Measurements from ENCODE around the gene ZSWIM5. TPM values are rescaled to one million over a fixed set of nuclear protein-coding genes. Genes with fewer than 3 reads are reported as not detected.
"Not testable (repeated sequence)": the region's sequence is repeated elsewhere in the genome, so short reads cannot be mapped to it uniquely, and the experiment has no call there.

ZSWIM5 gene
- total RNA-seq, 1 experiment from 2014 or later: 1.4 TPM

DNA sequence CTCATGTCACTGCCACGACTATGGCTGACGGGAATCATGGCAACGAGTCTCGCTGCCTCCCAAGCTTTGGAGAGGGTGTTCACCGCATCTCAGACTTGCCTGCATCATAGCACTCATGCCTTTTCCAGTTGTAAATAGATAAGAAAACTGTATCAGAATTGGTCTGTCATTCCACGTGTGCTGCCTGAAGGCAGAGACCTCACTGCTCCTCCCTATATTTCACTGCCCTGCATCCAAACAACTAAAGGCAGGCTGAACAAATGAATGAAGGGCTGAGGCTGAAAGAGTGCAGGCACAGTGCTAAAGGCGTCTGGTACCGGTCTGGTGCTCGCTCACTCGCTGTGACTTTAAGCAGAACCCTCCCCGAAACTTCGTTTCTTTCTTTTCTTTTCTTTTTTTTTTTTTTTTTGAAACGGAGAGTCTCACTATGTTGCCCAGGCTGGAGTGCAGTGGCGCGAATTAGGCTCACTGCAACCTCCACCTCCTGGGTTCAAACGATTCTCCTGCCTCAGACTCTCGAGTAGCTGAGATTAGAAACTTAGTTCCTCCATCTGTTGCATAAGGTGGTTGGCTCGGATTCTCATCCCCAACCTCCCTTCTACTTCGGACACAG is 220.6 kb downstream of the ZSWIM5 start:
- H3K36me3 ChIP-seq (ENCODE audit: low read depth, low read length): no peaks in the 10 kb centered on the region
- H3K9me2 ChIP-seq (replicated peaks; ENCODE audit: low read length): no peaks in the 10 kb centered on the region
- ChIA-PET CTCF (no interaction called here), POLR2A (ENCODE audit: unreplicated experiment) (interaction anchor here (0.6 kb wide), 2 partner anchors 23 to 317 kb away, joined by 5 read pairs; no protein-coding TSS in a partner anchor)
- intact Hi-C loops (cut with micrococcal nuclease): loop anchor here (1.0 to 2.0 kb wide), 2 partner anchors 25 to 61 kb away; partner anchors contain the start of gene HECTD3
- H3K4me1 ChIP-seq (ENCODE audit: insufficient read depth, low read length): peaks cover 3% of the 10 kb centered on the region; the same call in 1 of the 2 replicates
- BruUV-seq (replicated peaks): TSS peak; percentile 80
- H3K27ac ChIP-seq (ENCODE audit: low read length): 0 out of 2 replicates have a peak overlapping the region, but pooled peaks have one; percentile 5
- H3K27me3 ChIP-seq (ENCODE audit: low read length): no peaks in the 10 kb centered on the region
- H2AFZ ChIP-seq (ENCODE audit: low read length): peak overlapping the region; percentile 85
- no peaks in the 10 kb centered on the region for H3F3A ChIP-seq (ENCODE audit: low read length, unreplicated experiment)
- peak; percentile 19 for ATAC-seq
- H4K20me1 ChIP-seq (ENCODE audit: low read length): no peaks in the 10 kb centered on the region
- no peaks in the 10 kb centered on the region for H3K9me3 ChIP-seq (ENCODE audit: low read length)
- H3K4me3 ChIP-seq (ENCODE audit: low read length): peak overlapping the region; percentile 82
- H3K9ac ChIP-seq (ENCODE audit: low read length): peak overlapping the region; percentile 80
- H3K79me2 ChIP-seq (ENCODE audit: low read length): peaks cover 21% of the 10 kb centered on the region
- TF ChIP-seq EZH2phosphoT487 (IDR thresholded peaks at IDR 0.05; ENCODE audit: borderline replicate concordance, low read length): no peak
- no peak for TF ChIP-seq EZH2 (IDR thresholded peaks at IDR 0.05; ENCODE audit: low read length, unreplicated experiment)
- TF ChIP-seq, protein P1, sequence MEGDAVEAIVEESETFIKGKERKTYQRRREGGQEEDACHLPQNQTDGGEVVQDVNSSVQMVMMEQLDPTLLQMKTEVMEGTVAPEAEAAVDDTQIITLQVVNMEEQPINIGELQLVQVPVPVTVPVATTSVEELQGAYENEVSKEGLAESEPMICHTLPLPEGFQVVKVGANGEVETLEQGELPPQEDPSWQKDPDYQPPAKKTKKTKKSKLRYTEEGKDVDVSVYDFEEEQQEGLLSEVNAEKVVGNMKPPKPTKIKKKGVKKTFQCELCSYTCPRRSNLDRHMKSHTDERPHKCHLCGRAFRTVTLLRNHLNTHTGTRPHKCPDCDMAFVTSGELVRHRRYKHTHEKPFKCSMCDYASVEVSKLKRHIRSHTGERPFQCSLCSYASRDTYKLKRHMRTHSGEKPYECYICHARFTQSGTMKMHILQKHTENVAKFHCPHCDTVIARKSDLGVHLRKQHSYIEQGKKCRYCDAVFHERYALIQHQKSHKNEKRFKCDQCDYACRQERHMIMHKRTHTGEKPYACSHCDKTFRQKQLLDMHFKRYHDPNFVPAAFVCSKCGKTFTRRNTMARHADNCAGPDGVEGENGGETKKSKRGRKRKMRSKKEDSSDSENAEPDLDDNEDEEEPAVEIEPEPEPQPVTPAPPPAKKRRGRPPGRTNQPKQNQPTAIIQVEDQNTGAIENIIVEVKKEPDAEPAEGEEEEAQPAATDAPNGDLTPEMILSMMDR (conservative IDR thresholded peaks at IDR 0.05; ENCODE audit: low read depth, low read length): no peak
- H3K4me2 ChIP-seq (ENCODE audit: low read length): peak overlapping the region; percentile 93
- no peak for DNase-seq

DNA sequence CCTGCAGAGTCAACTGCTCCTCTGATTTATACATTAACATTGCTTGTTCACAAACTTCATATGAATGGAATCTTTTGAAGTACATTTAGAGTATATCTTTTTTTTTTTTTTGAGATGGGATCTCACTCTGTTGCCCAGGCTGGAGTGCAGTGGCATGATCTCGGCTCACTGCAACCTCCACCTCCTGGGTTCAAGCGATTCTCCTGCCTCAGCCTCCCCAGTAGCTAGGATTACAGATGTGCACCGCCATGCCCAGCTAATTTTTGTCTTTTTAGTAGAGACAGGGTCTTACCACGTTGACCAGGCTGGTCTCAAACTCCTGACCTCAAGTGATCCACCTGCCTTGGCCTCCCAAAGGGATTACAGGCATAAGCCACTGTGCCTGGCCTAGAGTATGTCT is 229.0 kb downstream of the ZSWIM5 start:
- POLR2A ChIA-PET (ENCODE audit: unreplicated experiment); CTCF ChIA-PET; BruUV-seq (replicated peaks); H3K9me3 ChIP-seq (ENCODE audit: low read length); H3K4me3 ChIP-seq (ENCODE audit: low read length); intact Hi-C loops (cut with micrococcal nuclease); H3K9me2 ChIP-seq (replicated peaks; ENCODE audit: low read length); H3K79me2 ChIP-seq (ENCODE audit: low read length); ATAC-seq; H3K4me2 ChIP-seq (ENCODE audit: low read length); DNase-seq; H2AFZ ChIP-seq (ENCODE audit: low read length); H3K27me3 ChIP-seq (ENCODE audit: low read length); H3K27ac ChIP-seq (ENCODE audit: low read length); H4K20me1 ChIP-seq (ENCODE audit: low read length); H3K9ac ChIP-seq (ENCODE audit: low read length); H3K4me1 ChIP-seq (ENCODE audit: insufficient read depth, low read length); H3F3A ChIP-seq (ENCODE audit: low read length, unreplicated experiment): not testable (repeated sequence)
- peaks cover 15% of the 10 kb centered on the region; the same call in 1 of the 2 replicates for H3K36me3 ChIP-seq (ENCODE audit: low read depth, low read length)

- intact Hi-C loops (cut with micrococcal nuclease): no loop called here
- Histone ChIP-seq H3K27ac (ENCODE audit: low read length) (no peak overlapping the region), H2AFZ (ENCODE audit: low read length) (no peak overlapping the region), H3K36me3 (ENCODE audit: low read depth, low read length) (peaks cover 15% of the 10 kb centered on the region; the same call in 1 of the 2 replicates), H3K4me3 (ENCODE audit: low read length) (no peak overlapping the region), H3K27me3 (ENCODE audit: low read length) (no peaks in the 10 kb centered on the region), H3K9ac (ENCODE audit: low read length) (no peak overlapping the region), H3K79me2 (ENCODE audit: low read length) (no peaks in the 10 kb centered on the region), H4K20me1 (ENCODE audit: low read length) (no peaks in the 10 kb centered on the region), H3F3A (ENCODE audit: low read length, unreplicated experiment) (no peaks in the 10 kb centered on the region), H3K4me1 (ENCODE audit: insufficient read depth, low read length) (no peaks in the 10 kb centered on the region), H3K9me2 (replicated peaks; ENCODE audit: low read length) (no peaks in the 10 kb centered on the region), H3K4me2 (ENCODE audit: low read length) (no peak overlapping the region), H3K9me3 (ENCODE audit: low read length) (no peaks in the 10 kb centered on the region)
- DNase-seq (no peak), ATAC-seq (no peak)
- no TSS peak for BruUV-seq (replicated peaks)
- ChIA-PET CTCF (no interaction called here), POLR2A (ENCODE audit: unreplicated experiment) (no interaction called here)
- TF ChIP-seq EZH2 (IDR thresholded peaks at IDR 0.05; ENCODE audit: low read length, unreplicated experiment) (no peak), EZH2phosphoT487 (IDR thresholded peaks at IDR 0.05; ENCODE audit: borderline replicate concordance, low read length) (no peak)
- TF ChIP-seq, protein P1 (conservative IDR thresholded peaks at IDR 0.05; ENCODE audit: low read depth, low read length): no peak
Observed at GRCh38 chr1:44976252-44976651, 230.2 kb downstream of the ZSWIM5 start.

Measured in PC-3 (cell line).